ENCODE results near the gene CPED1.

CPED1 gene

DNA sequence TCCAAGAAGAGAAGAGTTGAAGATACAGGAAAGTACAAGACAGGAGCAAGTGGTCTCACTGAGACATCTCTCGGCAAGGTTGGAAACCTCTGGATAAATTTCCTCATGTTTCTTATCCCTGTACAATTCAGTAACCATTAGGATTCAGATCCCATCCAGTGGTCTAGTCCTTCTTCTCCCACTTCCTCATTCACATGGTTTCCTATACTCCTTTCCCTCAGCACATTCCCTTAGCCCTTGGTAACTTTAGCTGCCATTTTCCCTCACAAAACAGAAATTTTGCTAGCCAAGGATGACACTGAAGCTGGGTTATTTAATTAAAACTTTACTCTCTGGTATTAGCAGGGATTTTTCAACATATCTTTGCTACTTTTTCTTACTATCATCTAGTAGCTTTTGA is 82.6 kb downstream of the CPED1 start:
- no peak for ATAC-seq
- TF ChIP-seq, protein P1, sequence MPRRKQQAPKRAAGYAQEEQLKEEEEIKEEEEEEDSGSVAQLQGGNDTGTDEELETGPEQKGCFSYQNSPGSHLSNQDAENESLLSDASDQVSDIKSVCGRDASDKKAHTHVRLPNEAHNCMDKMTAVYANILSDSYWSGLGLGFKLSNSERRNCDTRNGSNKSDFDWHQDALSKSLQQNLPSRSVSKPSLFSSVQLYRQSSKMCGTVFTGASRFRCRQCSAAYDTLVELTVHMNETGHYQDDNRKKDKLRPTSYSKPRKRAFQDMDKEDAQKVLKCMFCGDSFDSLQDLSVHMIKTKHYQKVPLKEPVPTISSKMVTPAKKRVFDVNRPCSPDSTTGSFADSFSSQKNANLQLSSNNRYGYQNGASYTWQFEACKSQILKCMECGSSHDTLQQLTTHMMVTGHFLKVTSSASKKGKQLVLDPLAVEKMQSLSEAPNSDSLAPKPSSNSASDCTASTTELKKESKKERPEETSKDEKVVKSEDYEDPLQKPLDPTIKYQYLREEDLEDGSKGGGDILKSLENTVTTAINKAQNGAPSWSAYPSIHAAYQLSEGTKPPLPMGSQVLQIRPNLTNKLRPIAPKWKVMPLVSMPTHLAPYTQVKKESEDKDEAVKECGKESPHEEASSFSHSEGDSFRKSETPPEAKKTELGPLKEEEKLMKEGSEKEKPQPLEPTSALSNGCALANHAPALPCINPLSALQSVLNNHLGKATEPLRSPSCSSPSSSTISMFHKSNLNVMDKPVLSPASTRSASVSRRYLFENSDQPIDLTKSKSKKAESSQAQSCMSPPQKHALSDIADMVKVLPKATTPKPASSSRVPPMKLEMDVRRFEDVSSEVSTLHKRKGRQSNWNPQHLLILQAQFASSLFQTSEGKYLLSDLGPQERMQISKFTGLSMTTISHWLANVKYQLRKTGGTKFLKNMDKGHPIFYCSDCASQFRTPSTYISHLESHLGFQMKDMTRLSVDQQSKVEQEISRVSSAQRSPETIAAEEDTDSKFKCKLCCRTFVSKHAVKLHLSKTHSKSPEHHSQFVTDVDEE (CRISPR knock-in tag; IDR thresholded peaks at IDR 0.05) = no peak
- TF ChIP-seq OSR1 (CRISPR knock-in tag; IDR thresholded peaks at IDR 0.05) (no peak), TCF4 (CRISPR knock-in tag; IDR thresholded peaks at IDR 0.05; ENCODE audit: borderline replicate concordance) (no peak), SNAI2 (CRISPR knock-in tag; IDR thresholded peaks at IDR 0.05) (no peak), ZFP30 (CRISPR knock-in tag; IDR thresholded peaks at IDR 0.05) (no peak)
- TF ChIP-seq, protein P2, sequence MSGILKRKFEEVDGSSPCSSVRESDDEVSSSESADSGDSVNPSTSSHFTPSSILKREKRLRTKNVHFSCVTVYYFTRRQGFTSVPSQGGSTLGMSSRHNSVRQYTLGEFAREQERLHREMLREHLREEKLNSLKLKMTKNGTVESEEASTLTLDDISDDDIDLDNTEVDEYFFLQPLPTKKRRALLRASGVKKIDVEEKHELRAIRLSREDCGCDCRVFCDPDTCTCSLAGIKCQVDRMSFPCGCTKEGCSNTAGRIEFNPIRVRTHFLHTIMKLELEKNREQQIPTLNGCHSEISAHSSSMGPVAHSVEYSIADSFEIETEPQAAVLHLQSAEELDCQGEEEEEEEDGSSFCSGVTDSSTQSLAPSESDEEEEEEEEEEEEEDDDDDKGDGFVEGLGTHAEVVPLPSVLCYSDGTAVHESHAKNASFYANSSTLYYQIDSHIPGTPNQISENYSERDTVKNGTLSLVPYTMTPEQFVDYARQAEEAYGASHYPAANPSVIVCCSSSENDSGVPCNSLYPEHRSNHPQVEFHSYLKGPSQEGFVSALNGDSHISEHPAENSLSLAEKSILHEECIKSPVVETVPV (CRISPR knock-in tag; IDR thresholded peaks at IDR 0.05) = no peak
- TF ChIP-seq, protein P3, sequence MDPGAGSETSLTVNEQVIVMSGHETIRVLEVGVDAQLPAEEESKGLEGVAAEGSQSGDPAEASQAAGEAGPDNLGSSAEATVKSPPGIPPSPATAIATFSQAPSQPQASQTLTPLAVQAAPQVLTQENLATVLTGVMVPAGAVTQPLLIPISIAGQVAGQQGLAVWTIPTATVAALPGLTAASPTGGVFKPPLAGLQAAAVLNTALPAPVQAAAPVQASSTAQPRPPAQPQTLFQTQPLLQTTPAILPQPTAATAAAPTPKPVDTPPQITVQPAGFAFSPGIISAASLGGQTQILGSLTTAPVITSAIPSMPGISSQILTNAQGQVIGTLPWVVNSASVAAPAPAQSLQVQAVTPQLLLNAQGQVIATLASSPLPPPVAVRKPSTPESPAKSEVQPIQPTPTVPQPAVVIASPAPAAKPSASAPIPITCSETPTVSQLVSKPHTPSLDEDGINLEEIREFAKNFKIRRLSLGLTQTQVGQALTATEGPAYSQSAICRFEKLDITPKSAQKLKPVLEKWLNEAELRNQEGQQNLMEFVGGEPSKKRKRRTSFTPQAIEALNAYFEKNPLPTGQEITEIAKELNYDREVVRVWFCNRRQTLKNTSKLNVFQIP (CRISPR knock-in tag; IDR thresholded peaks at IDR 0.05; ENCODE audit: borderline replicate concordance, low read depth) = no peak
- TF ChIP-seq, protein P4, sequence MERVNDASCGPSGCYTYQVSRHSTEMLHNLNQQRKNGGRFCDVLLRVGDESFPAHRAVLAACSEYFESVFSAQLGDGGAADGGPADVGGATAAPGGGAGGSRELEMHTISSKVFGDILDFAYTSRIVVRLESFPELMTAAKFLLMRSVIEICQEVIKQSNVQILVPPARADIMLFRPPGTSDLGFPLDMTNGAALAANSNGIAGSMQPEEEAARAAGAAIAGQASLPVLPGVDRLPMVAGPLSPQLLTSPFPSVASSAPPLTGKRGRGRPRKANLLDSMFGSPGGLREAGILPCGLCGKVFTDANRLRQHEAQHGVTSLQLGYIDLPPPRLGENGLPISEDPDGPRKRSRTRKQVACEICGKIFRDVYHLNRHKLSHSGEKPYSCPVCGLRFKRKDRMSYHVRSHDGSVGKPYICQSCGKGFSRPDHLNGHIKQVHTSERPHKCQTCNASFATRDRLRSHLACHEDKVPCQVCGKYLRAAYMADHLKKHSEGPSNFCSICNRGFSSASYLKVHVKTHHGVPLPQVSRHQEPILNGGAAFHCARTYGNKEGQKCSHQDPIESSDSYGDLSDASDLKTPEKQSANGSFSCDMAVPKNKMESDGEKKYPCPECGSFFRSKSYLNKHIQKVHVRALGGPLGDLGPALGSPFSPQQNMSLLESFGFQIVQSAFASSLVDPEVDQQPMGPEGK (CRISPR knock-in tag; IDR thresholded peaks at IDR 0.05; ENCODE audit: borderline replicate concordance) = no peak
- TF ChIP-seq, protein P5, sequence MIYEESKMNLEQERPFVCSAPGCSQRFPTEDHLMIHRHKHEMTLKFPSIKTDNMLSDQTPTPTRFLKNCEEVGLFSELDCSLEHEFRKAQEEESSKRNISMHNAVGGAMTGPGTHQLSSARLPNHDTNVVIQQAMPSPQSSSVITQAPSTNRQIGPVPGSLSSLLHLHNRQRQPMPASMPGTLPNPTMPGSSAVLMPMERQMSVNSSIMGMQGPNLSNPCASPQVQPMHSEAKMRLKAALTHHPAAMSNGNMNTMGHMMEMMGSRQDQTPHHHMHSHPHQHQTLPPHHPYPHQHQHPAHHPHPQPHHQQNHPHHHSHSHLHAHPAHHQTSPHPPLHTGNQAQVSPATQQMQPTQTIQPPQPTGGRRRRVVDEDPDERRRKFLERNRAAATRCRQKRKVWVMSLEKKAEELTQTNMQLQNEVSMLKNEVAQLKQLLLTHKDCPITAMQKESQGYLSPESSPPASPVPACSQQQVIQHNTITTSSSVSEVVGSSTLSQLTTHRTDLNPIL (CRISPR knock-in tag; IDR thresholded peaks at IDR 0.05; ENCODE audit: low read depth) = no peak

DNA sequence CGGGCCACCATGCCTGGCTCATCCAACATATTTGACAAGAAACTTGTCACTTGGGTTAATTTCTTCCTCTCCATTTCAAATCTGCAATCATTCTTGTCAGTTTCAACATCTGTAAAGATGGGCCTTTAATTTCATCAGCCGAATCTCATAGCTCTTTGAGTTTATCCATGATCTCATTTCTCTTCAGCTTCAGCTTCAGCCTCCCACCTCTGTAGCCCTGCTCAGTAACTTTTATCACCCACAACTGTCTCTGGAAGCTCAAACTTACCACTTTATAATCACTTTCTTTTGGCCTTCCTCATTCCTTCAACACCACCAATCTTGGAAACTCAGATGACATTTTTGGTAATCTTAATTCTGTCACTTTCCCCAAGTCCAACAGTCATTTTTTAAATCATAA is 83.2 kb downstream of the CPED1 start:
- ATAC-seq = no peak
- TF ChIP-seq ARNTL (CRISPR knock-in tag; IDR thresholded peaks at IDR 0.05; ENCODE audit: borderline replicate concordance, low read depth) = no peak

DNA sequence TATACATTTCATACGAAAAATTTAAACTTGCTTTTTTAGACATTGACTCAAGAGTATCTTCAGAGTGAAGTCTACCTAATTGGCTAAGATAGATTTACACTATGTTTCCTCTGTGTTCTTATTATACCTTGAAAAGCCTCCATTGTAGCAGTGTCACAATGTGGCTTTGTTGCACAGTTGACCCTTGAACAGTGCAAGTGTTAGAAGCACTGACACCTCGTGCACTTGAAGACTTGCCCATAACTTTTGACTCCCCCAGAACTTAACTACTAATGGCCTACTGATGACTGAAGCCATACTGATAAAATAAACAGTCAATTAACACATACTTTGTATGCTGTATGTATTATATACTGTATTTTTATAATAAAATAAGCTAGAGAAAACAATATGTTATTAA is 84.3 kb downstream of the CPED1 start:
- TF ChIP-seq ESRRG (CRISPR knock-in tag; IDR thresholded peaks at IDR 0.05) (no peak), GLIS3 (CRISPR knock-in tag; IDR thresholded peaks at IDR 0.05) (no peak), ZNF8 (CRISPR knock-in tag; IDR thresholded peaks at IDR 0.05) (no peak), ZC3H10 (CRISPR knock-in tag; IDR thresholded peaks at IDR 0.05) (no peak), ZFP3 (CRISPR knock-in tag; IDR thresholded peaks at IDR 0.05) (no peak), ZNF565 (CRISPR knock-in tag; conservative IDR thresholded peaks at IDR 0.05; ENCODE audit: low read depth) (no peak), SNAI2 (CRISPR knock-in tag; IDR thresholded peaks at IDR 0.05) (no peak), TOX (CRISPR knock-in tag; IDR thresholded peaks at IDR 0.05; ENCODE audit: borderline replicate concordance) (no peak), PPARA (CRISPR knock-in tag; IDR thresholded peaks at IDR 0.05; ENCODE audit: borderline replicate concordance) (no peak), ARNTL (CRISPR knock-in tag; IDR thresholded peaks at IDR 0.05; ENCODE audit: borderline replicate concordance, low read depth) (no peak), OSR1 (CRISPR knock-in tag; IDR thresholded peaks at IDR 0.05) (no peak), CSDC2 (CRISPR knock-in tag; IDR thresholded peaks at IDR 0.05) (no peak)
- TF ChIP-seq, protein P3 (CRISPR knock-in tag; IDR thresholded peaks at IDR 0.05; ENCODE audit: borderline replicate concordance, low read depth) = no peak
- TF ChIP-seq, protein P4 (CRISPR knock-in tag; IDR thresholded peaks at IDR 0.05; ENCODE audit: borderline replicate concordance) = no peak
- no peak for ATAC-seq

Measured in SK-N-SH treated with all-trans-retinoic acid at 6 μM for 48 hours (cell line).